K562 (cell line): Measurements from ENCODE around the gene SUSD3.

Experiments used
- CBX5 ChIP-seq: IDR thresholded peaks from 2 replicates; pipeline ENCODE4 v1.6.1; 2014; ENCODE audit warnings: low read depth, borderline replicate concordance
- CEBPB ChIP-seq: fragments of 450-650 bp; IDR thresholded peaks from 2 replicates; pipeline ENCODE4 v1.6.1; 2016; ENCODE audit warnings: missing genetic modification characterization, missing compliant biosample characterization
- CTCF ChIP-seq, 3 experiments: IDR thresholded peaks in 2 of 3; conservative IDR thresholded peaks in 1 of 3; 2 replicates each; pipeline ENCODE4 v1.5.1; 2011 to 2012; ENCODE audit warnings: low read length in 3 of 3, mild to moderate bottlenecking in 3 of 3, control low read depth in 2 of 3, improper control_type of control experiment in 1 of 3, inconsistent platforms in 1 of 3, low read depth in 1 of 3, mixed read lengths in 1 of 3, moderate library complexity in 1 of 3; ENCODE audit not compliant: insufficient read depth in 2 of 3
- EP300 ChIP-seq: IDR thresholded peaks from 2 replicates; pipeline ENCODE4 v1.6.1; 2012; ENCODE audit warnings: low read length, improper control_type of control experiment
- NCOA2 ChIP-seq, 2 experiments: fragments of 450-650 bp; IDR thresholded peaks; 2 replicates each; pipeline ENCODE4 v1.6.1; 2018; ENCODE audit warnings: mild to moderate bottlenecking in 2 of 2, moderate library complexity in 1 of 2; ENCODE audit not compliant: partially characterized antibody in 2 of 2
- POLR2AphosphoS2 ChIP-seq: IDR thresholded peaks from 2 replicates; pipeline ENCODE4 v1.6.1; 2012; ENCODE audit warnings: low read length, improper control_type of control experiment
- SIRT6 ChIP-seq: IDR thresholded peaks from one replicate; pipeline ENCODE4 v1.6.1; 2012; ENCODE audit warnings: low read depth, mild to moderate bottlenecking, control low read depth, inconsistent platforms, low read length, moderate library complexity
- YY1 ChIP-seq, 3 experiments: IDR thresholded peaks; 2 replicates each; pipeline ENCODE4 v1.6.1; 2011; ENCODE audit warnings: low read length in 2 of 3, mild to moderate bottlenecking in 2 of 3, moderate library complexity in 2 of 3, borderline replicate concordance in 1 of 3, control low read depth in 1 of 3, low read depth in 1 of 3; ENCODE audit not compliant: insufficient read depth in 3 of 3, insufficient replicate concordance in 2 of 3, control insufficient read depth in 1 of 3, insufficient read length in 1 of 3; ENCODE audit errors: extremely low read depth in 1 of 3
- TF ChIP-seq, protein P1 (sequence below): fragments of 250-450 bp; sonication (Bioruptor Pico); IDR thresholded peaks from 2 replicates; pipeline ENCODE4 v1.8.0; 2021; ENCODE audit warnings: moderate library complexity, mild to moderate bottlenecking, inconsistent platforms

- TF ChIP-seq POLR2AphosphoS2 (no peak), SIRT6 (no peak), YY1 (IDR thresholded peaks at IDR 0.05; ENCODE audit: borderline replicate concordance in 1 of 3, control insufficient read depth in 1 of 3, extremely low read depth in 1 of 3, insufficient read depth in 3 of 3, insufficient read length in 1 of 3, insufficient replicate concordance in 2 of 3, low read depth in 1 of 3, low read length in 2 of 3) (no peak), NCOA2 (IDR thresholded peaks at IDR 0.05; ENCODE audit: partially characterized antibody in 2 of 2) (no peak), CBX5 (no peak), CTCF (IDR thresholded peaks at IDR 0.05 in 2 of 3, conservative IDR thresholded peaks at IDR 0.05 in 1 of 3; ENCODE audit: insufficient read depth in 2 of 3, low read depth in 1 of 3, low read length in 3 of 3) (no peak), EP300 (no peak), CEBPB (tag) (no peak)
- TF ChIP-seq, protein P1, sequence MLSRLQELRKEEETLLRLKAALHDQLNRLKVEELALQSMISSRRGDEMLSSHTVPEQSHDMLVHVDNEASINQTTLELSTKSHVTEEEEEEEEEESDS: no peak
Measured at GRCh38 chr9:93068956-93069355, 10.5 kb downstream of the SUSD3 start.
